CD8-positive, alpha-beta memory T cell (primary cell): ENCODE results near the gene SEL1L. TPM values are rescaled to one million over a fixed set of nuclear protein-coding genes. Genes with fewer than 3 reads are reported as not detected.

Source experiments
- CTCF ChIA-PET: fragments of 350-600 bp; sonication (Branson Sonifier 250); formaldehyde crosslinking; loops from one replicate; lab custom pipeline; 2021; ENCODE audit warnings: antibody characterized with exemption; lab: Charles Lee
- POLR2A ChIA-PET: fragments of 350-600 bp; sonication (Branson Sonifier 250); formaldehyde crosslinking; loops from one replicate; lab custom pipeline; 2021; ENCODE audit warnings: antibody characterized with exemption; lab: Charles Lee
- DNase-seq, 5 donors: peaks; one replicate each; pipeline versions ENCODE4 v3.0.0 to v3.0.0-alpha.2; 2020 to 2022; ENCODE audit warnings: mixed read lengths in 1 of 5
- H3K27ac ChIP-seq: one replicate; pipeline ENCODE4 v1.7.0; 2013; ENCODE audit warnings: low read depth, mild to moderate bottlenecking, low read length, moderate library complexity
- H3K27me3 ChIP-seq: 2 replicates; pipeline ENCODE4 v1.7.0; 2013; ENCODE audit warnings: low read length, mild to moderate bottlenecking; ENCODE audit not compliant: insufficient read depth, poor library complexity, severe bottlenecking
- H3K36me3 ChIP-seq: 2 replicates; pipeline ENCODE4 v1.7.0; 2013; ENCODE audit warnings: mild to moderate bottlenecking, low read length, moderate library complexity; ENCODE audit not compliant: insufficient read depth
- H3K4me1 ChIP-seq: 2 replicates; pipeline ENCODE4 v1.7.0; 2013; ENCODE audit warnings: mild to moderate bottlenecking, low read length, moderate library complexity; ENCODE audit not compliant: insufficient read depth
- H3K4me3 ChIP-seq: 2 replicates; pipeline ENCODE4 v1.7.0; 2013; ENCODE audit warnings: mild to moderate bottlenecking, low read length
- H3K9me3 ChIP-seq: 2 replicates; pipeline ENCODE4 v1.7.0; 2013; ENCODE audit warnings: mild to moderate bottlenecking, low read length
- H3K27ac Mint-ChIP-seq, 8 donors: one replicate each; pipeline ENCODE4 v1.8.0; 2020 to 2021; ENCODE audit warnings: mixed read lengths in 8 of 8, mild to moderate bottlenecking in 6 of 8, inconsistent platforms in 3 of 8, moderate library complexity in 3 of 8
- H3K27me3 Mint-ChIP-seq, 2 donors: one replicate each; pipeline ENCODE4 v1.8.0; 2020 to 2021; ENCODE audit warnings: mixed read lengths in 2 of 2, mild to moderate bottlenecking in 1 of 2, moderate library complexity in 1 of 2
- H3K36me3 Mint-ChIP-seq, 3 donors: one replicate each; pipeline ENCODE4 v1.8.0; 2020 to 2021; ENCODE audit warnings: mixed read lengths in 3 of 3, inconsistent platforms in 1 of 3, mild to moderate bottlenecking in 1 of 3
- H3K4me1 Mint-ChIP-seq, 3 donors: one replicate each; pipeline ENCODE4 v1.8.0; 2020 to 2021; ENCODE audit warnings: mixed read lengths in 3 of 3, inconsistent platforms in 1 of 3, mild to moderate bottlenecking in 1 of 3
- H3K4me3 Mint-ChIP-seq, 7 donors: one replicate each; pipeline ENCODE4 v1.8.0; 2020 to 2021; ENCODE audit warnings: mixed read lengths in 7 of 7, mild to moderate bottlenecking in 6 of 7, moderate library complexity in 4 of 7, inconsistent platforms in 2 of 7
- H3K9me3 Mint-ChIP-seq, 5 donors: one replicate each; pipeline ENCODE4 v1.8.0; 2020 to 2022; ENCODE audit warnings: mixed read lengths in 5 of 5, mild to moderate bottlenecking in 3 of 5, moderate library complexity in 2 of 5, inconsistent platforms in 1 of 5
- polyA plus RNA-seq: library from polyadenylated mRNA; unstranded; fragments of 300-500 nt; fragmentation: Illumina TruSeq; gene quantifications from one replicate; pipeline ENCODE4 v1.2.3, GENCODE V29; 2021
- total RNA-seq, 2 experiments: library from RNA; stranded (reverse); gene quantifications; one replicate each; pipeline ENCODE4 v1.2.3, GENCODE V29; 2021

The SEL1L gene
- total and polyA plus RNA-seq, 3 experiments from 2014 or later = 21.7 to 64.8 (median 61.4) TPM

- Histone ChIP-seq H3K27me3 (peaks cover 25% of the 10 kb centered on the region), H3K4me1 (peaks cover 10% of the 10 kb centered on the region), H3K4me3 (no peak overlapping the region), H3K36me3 (no peaks in the 10 kb centered on the region), H3K9me3 (no peaks in the 10 kb centered on the region), H3K27ac (no peak overlapping the region)
- Mint-ChIP-seq H3K27ac (no peak overlapping the region), H3K36me3 (no peaks in the 10 kb centered on the region), H3K27me3 (peaks cover 44 to 77% of the 10 kb centered on the region in 2 donors), H3K4me1 (peaks cover 12 to 17% (median 15%) of the 10 kb centered on the region in 3 donors), H3K4me3 (no peak overlapping the region), H3K9me3 (no peaks in the 10 kb centered on the region)
- no peak for DNase-seq
- CTCF ChIA-PET = no interaction called here
- POLR2A ChIA-PET = no interaction called here
Observed at GRCh38 chr14:81440041-81440440, 93.6 kb downstream of the SEL1L start.

GRCh38 chr14:81437244-81437643 lies 96.4 kb downstream of the SEL1L start:
- H3K27ac ChIP-seq = no peak overlapping the region
- Mint-ChIP-seq H3K4me3 (peak overlapping the region; percentile 68 to 89 (median 78)), H3K27ac (peak overlapping the region in 1 of 8 donors; percentile 35), H3K9me3 (no peaks in the 10 kb centered on the region), H3K27me3 (peaks cover 58 to 84% of the 10 kb centered on the region in 2 donors), H3K36me3 (no peaks in the 10 kb centered on the region), H3K4me1 (peaks cover 12 to 19% (median 16%) of the 10 kb centered on the region in 3 donors)
- ChIA-PET POLR2A (no interaction called here), CTCF (interaction anchor here (2.1 kb wide), 1 partner anchor 27 kb away, joined by 4 read pairs; no protein-coding TSS in a partner anchor)
- DNase-seq = no peak
- H3K36me3 ChIP-seq = no peaks in the 10 kb centered on the region
- no peaks in the 10 kb centered on the region for H3K9me3 ChIP-seq
- peak overlapping the region; percentile 53 for H3K4me3 ChIP-seq
- H3K4me1 ChIP-seq = peaks cover 11% of the 10 kb centered on the region
- peaks cover 47% of the 10 kb centered on the region for H3K27me3 ChIP-seq

- no peak overlapping the region for H3K27ac ChIP-seq
- peak overlapping the region; percentile 68 to 89 (median 78) for H3K4me3 Mint-ChIP-seq
- no peaks in the 10 kb centered on the region for H3K9me3 ChIP-seq
- peak overlapping the region; percentile 53 for H3K4me3 ChIP-seq
- H3K9me3 Mint-ChIP-seq = no peaks in the 10 kb centered on the region
- no peaks in the 10 kb centered on the region for H3K36me3 Mint-ChIP-seq
- peak in 3 of 5 donors; percentile 13 to 16 (median 14) for DNase-seq
- POLR2A ChIA-PET = no interaction called here
- peaks cover 47% of the 10 kb centered on the region for H3K27me3 ChIP-seq
- peaks cover 11% of the 10 kb centered on the region for H3K4me1 ChIP-seq
- H3K27me3 Mint-ChIP-seq = peaks cover 64 to 84% of the 10 kb centered on the region in 2 donors
- CTCF ChIA-PET = interaction anchor here (2.1 kb wide), 1 partner anchor 28 kb away, joined by 4 read pairs; no protein-coding TSS in a partner anchor
- H3K4me1 Mint-ChIP-seq = peaks cover 12 to 19% (median 16%) of the 10 kb centered on the region in 3 donors
- no peaks in the 10 kb centered on the region for H3K36me3 ChIP-seq
- peak overlapping the region in 1 of 8 donors; percentile 30 for H3K27ac Mint-ChIP-seq
Observed at GRCh38 chr14:81436296-81437138, 97.1 kb downstream of the SEL1L start.

- DNase-seq = peak in 2 of 5 donors; percentile 10 to 14
- Mint-ChIP-seq H3K27me3 (peaks cover 58 to 80% of the 10 kb centered on the region in 2 donors), H3K27ac (peak overlapping the region in 1 of 8 donors; percentile 17), H3K36me3 (no peaks in the 10 kb centered on the region), H3K9me3 (no peaks in the 10 kb centered on the region), H3K4me1 (peaks cover 12 to 19% (median 16%) of the 10 kb centered on the region in 3 donors), H3K4me3 (peak overlapping the region; percentile 78 to 88 (median 79))
- peaks cover 47% of the 10 kb centered on the region for H3K27me3 ChIP-seq
- ChIA-PET POLR2A (no interaction called here), CTCF (interaction anchor here (1.1 to 2.1 kb wide), 2 partner anchors 18 to 28 kb away, joined by 3 to 4 read pairs; no protein-coding TSS in a partner anchor)
- peaks cover 11% of the 10 kb centered on the region for H3K4me1 ChIP-seq
- H3K9me3 ChIP-seq = no peaks in the 10 kb centered on the region
- H3K36me3 ChIP-seq = no peaks in the 10 kb centered on the region
- peak overlapping the region; percentile 27 for H3K27ac ChIP-seq
- H3K4me3 ChIP-seq = peak overlapping the region; percentile 56
Observed at GRCh38 chr14:81435391-81436295, 98.0 kb downstream of the SEL1L start.

- peaks cover 55 to 76% of the 10 kb centered on the region in 2 donors for H3K27me3 Mint-ChIP-seq
- H3K4me3 Mint-ChIP-seq = peak overlapping the region; percentile 78 to 88 (median 79)
- POLR2A ChIA-PET = no interaction called here
- H3K9me3 Mint-ChIP-seq = no peaks in the 10 kb centered on the region
- H3K9me3 ChIP-seq = no peaks in the 10 kb centered on the region
- no peaks in the 10 kb centered on the region for H3K36me3 ChIP-seq
- H3K27ac ChIP-seq = peak overlapping the region; percentile 27
- H3K4me1 ChIP-seq = peaks cover 11% of the 10 kb centered on the region
- no peak overlapping the region for H3K27ac Mint-ChIP-seq
- H3K4me1 Mint-ChIP-seq = peaks cover 12 to 19% (median 16%) of the 10 kb centered on the region in 3 donors
- H3K4me3 ChIP-seq = peak overlapping the region; percentile 56
- CTCF ChIA-PET = interaction anchor here (1.1 kb wide), 1 partner anchor 19 kb away, joined by 3 read pairs; no protein-coding TSS in a partner anchor
- no peaks in the 10 kb centered on the region for H3K36me3 Mint-ChIP-seq
- H3K27me3 ChIP-seq = peaks cover 47% of the 10 kb centered on the region
- no peak for DNase-seq
Observed at GRCh38 chr14:81435048-81435390, 98.6 kb downstream of the SEL1L start.

GRCh38 chr14:81434230-81434629 lies 99.4 kb downstream of the SEL1L start:
- POLR2A ChIA-PET = no interaction called here
- peaks cover 47% of the 10 kb centered on the region for H3K27me3 ChIP-seq

GRCh38 chr14:81433378-81433777 lies 100.3 kb downstream of the SEL1L start:
- Mint-ChIP-seq H3K9me3 (no peaks in the 10 kb centered on the region), H3K27me3 (peaks cover 51 to 70% of the 10 kb centered on the region in 2 donors), H3K4me1 (peaks cover 12 to 19% (median 16%) of the 10 kb centered on the region in 3 donors), H3K36me3 (no peaks in the 10 kb centered on the region), H3K27ac (peak overlapping the region in 1 of 8 donors; percentile 70), H3K4me3 (peak overlapping the region in 1 of 7 donors; percentile 41)
- CTCF ChIA-PET = no interaction called here
- Histone ChIP-seq H3K4me1 (peaks cover 11% of the 10 kb centered on the region), H3K4me3 (no peak overlapping the region), H3K27ac (no peak overlapping the region), H3K9me3 (no peaks in the 10 kb centered on the region), H3K27me3 (peaks cover 43% of the 10 kb centered on the region), H3K36me3 (no peaks in the 10 kb centered on the region)
- DNase-seq = no peak
- POLR2A ChIA-PET = no interaction called here

More at GRCh38 chr14:81434230-81434629, 99.4 kb downstream of the SEL1L start:
- Mint-ChIP-seq H3K9me3 (no peaks in the 10 kb centered on the region), H3K27me3 (peaks cover 55 to 74% of the 10 kb centered on the region in 2 donors), H3K4me3 (peak overlapping the region in 4 of 7 donors; percentile 40 to 81 (median 62)), H3K27ac (no peak overlapping the region), H3K4me1 (peaks cover 12 to 19% (median 16%) of the 10 kb centered on the region in 3 donors), H3K36me3 (no peaks in the 10 kb centered on the region)
- Histone ChIP-seq H3K36me3 (no peaks in the 10 kb centered on the region), H3K9me3 (no peaks in the 10 kb centered on the region), H3K4me3 (no peak overlapping the region), H3K27ac (no peak overlapping the region), H3K4me1 (peaks cover 11% of the 10 kb centered on the region)
- no peak for DNase-seq
- CTCF ChIA-PET = no interaction called here
